SU-DHL-6 (cell line): ENCODE results near the gene AKAP8L.

ENCODE experiments used
- CTCF ChIP-seq: fragments of 200-600 bp; sonication (generic); IDR thresholded peaks from one replicate; pipeline ENCODE4 v1.5.1; 2017; ENCODE audit warnings: antibody characterized with exemption, mild to moderate bottlenecking, low read length, moderate library complexity; ENCODE audit not compliant: insufficient read depth, poor library complexity, severe bottlenecking
- EZH2phosphoT487 ChIP-seq: fragments of 200-600 bp; sonication (generic), shearing (Covaris generic); conservative IDR thresholded peaks from 2 replicates; pipeline ENCODE4 v1.6.1; 2018; ENCODE audit warnings: mild to moderate bottlenecking, antibody characterized with exemption, low read length, moderate library complexity, mixed read lengths

GRCh38 chr19:15445227-15445605 lies 26.4 kb upstream of the AKAP8L start:
- no peak for TF ChIP-seq CTCF
- TF ChIP-seq EZH2phosphoT487, result no peak
